AG09319 (cell line): ENCODE measurements around the gene GLIS1.

Experiments
- DNase-seq: peaks from one replicate; pipeline ENCODE4 v3.0.0-alpha.2; 2010; ENCODE audit warnings: low read depth; ENCODE audit errors: extremely low read depth
- CTCF ChIP-seq: IDR thresholded peaks from 2 replicates; pipeline ENCODE4 v1.5.1; 2011; ENCODE audit warnings: low read depth, mild to moderate bottlenecking, inconsistent platforms, low read length, moderate library complexity

Gene GLIS1

DNA sequence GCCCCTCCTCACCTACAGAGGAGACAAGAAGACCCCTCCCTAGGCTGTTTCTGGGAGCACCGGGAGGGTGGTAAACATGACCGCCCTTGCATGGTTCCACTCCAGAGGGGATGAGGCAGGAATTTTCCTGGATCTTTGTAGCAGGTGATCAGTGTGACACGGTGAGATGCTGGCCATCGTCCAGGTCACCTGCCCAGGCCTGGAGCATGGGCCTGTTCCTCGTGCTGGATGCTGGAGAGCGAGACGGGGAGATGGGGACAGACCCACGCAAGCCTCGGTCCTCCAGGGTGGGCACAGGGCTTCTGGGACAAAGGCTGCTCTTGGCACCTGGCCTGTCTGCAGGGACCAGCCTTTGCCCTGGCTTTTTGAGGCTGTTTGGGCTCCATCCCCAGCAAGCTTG lies 233.6 kb downstream of the GLIS1 start:
- TF ChIP-seq CTCF: no peak
- no peak for DNase-seq

DNA sequence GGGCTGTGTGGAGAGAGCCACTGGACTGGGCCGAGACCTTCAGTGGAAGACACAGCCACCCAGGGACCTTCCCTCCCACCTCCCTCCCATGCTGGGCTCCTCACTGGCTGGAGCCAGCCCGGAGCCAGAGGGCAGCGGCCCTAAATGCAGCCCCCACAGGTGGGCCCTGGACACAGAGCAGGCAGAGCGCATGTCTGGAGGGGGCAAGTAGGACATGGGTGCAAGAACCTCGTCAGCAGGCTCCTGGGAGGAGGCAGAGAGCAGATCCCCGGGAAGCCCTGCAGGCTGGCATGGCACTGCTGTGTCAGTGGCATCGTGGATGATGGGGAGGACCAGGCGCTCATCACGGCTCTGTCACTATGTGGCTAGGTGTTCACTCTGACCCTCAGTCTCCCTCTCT lies 234.1 kb downstream of the GLIS1 start:
- no peak for TF ChIP-seq CTCF
- DNase-seq: no peak

GRCh38 chr1:53503433-53504217 lies 235.3 kb downstream of the GLIS1 start:
- TF ChIP-seq CTCF: no peak
- no peak for DNase-seq

GRCh38 chr1:53502641-53503432 lies 236.1 kb downstream of the GLIS1 start:
- no peak for DNase-seq
- TF ChIP-seq CTCF: no peak

GRCh38 chr1:53501065-53502005 lies 237.6 kb downstream of the GLIS1 start:
- TF ChIP-seq CTCF: no peak
- DNase-seq: no peak

DNA sequence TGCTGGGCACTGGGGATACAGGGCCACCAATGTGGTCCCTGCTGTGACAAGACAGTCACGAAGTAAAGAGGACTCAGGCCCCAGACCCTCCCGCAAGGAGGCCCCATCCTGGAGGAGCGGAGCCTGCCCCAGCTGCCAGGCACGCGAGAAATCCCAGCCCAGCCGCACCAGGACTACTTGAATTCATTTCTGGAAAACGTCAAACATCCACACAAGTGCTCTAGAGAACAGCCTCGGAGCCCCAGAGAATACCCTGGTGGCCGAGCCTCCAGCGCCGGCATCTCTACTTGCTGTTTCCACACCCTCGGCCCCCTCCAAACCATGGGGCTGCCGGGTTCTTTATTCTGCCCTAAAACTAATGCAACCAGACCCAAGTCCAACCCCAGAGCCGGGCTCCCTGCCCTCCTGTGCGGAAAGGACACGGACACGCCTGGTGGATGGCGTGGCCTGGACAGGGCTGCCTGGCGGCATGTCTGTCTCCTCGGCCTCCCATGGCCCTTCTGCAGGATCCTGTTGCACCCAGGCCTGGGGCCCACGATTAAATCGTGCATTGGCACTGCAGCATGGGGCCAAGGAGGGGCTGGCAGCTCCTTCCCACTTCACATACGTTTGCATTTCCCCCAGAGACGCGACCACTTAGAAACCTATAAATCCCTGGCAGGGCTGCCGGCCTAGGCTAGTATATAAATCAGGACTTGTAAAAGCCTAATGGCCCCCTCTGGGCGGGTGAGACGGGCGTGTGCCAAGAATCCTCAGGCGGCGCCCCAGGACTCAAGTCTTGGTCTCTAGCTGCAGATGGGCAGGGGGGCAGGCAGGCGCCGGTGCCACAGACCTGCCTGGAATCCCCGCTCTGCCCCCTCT lies 238.5 kb downstream of the GLIS1 start:
- DNase-seq: no peak
- TF ChIP-seq CTCF: no peak
